HCT116 (cell line): ENCODE measurements around the gene UMPS. TPM values are rescaled to one million over a fixed set of nuclear protein-coding genes. Genes with fewer than 3 reads are reported as not detected.

Source experiments
- ATAC-seq: fragments of 200-7000 bp; cut with Tn5 transposase; 2 replicates; pipeline ENCODE4 v1.9.1; 2020; ENCODE audit warnings: mild to moderate bottlenecking, moderate library complexity
- BruUV-seq: library from RNA; stranded (reverse); fragments of 400-500 nt; replicated peaks from 2 replicates; lab custom pipeline; 2021; lab: Mats Ljungman, UMichigan
- CTCF ChIA-PET: fragments of 300-600 bp; sonication (Branson Sonifier 250); formaldehyde crosslinking; loops from one replicate; lab custom pipeline; 2021; ENCODE audit warnings: antibody characterized with exemption; lab: Charles Lee
- POLR2A ChIA-PET: fragments of 300-600, 350-600 bp; sonication (Branson Sonifier 250); formaldehyde crosslinking; loops from one replicate; lab custom pipeline; 2021; ENCODE audit warnings: antibody characterized with exemption; lab: Charles Lee
- RAD21 ChIA-PET, 2 experiments: fragments of 300-600 bp; sonication (Branson Sonifier 250); formaldehyde crosslinking; loops; one replicate each; lab custom pipeline; 2023; ENCODE audit warnings: low total read pairs in 2 of 2; ENCODE audit not compliant: uncharacterized antibody in 2 of 2, unreplicated experiment in 2 of 2, low non-redundant PET in 1 of 2; lab: Charles Lee
- DNase-seq: peaks from one replicate; pipeline ENCODE4 v3.0.0-alpha.2; 2010; ENCODE audit warnings: low read depth, low spot score
- H2AFZ ChIP-seq: fragments of 200-600 bp; shearing (Covaris generic), sonication (generic); 2 replicates; pipeline ENCODE4 v1.6.1; 2017; ENCODE audit warnings: low read depth, mixed run types, mixed read lengths, antibody characterized with exemption, low read length; ENCODE audit not compliant: poor library complexity, severe bottlenecking
- H3K27ac ChIP-seq: 2 replicates; pipeline ENCODE4 v1.5.1; 2012; ENCODE audit warnings: low read depth, low read length
- H3K27me3 ChIP-seq: fragments of 200-600 bp; sonication (generic); 2 replicates; pipeline ENCODE4 v1.6.1; 2016; ENCODE audit warnings: mixed run types, low read length, mixed read lengths; ENCODE audit not compliant: insufficient read depth
- H3K36me3 ChIP-seq, 2 experiments: fragments of 200-500 bp in 1 of 2; fragments of 200-600 bp in 1 of 2; sonication (Bioruptor generic) in 1 of 2; sonication (generic) in 1 of 2; 2 replicates each; pipeline versions ENCODE4 v1.5.1 to v1.6.1; 2014 to 2016; ENCODE audit warnings: low read length in 2 of 2, inconsistent platforms in 1 of 2, mixed read lengths in 1 of 2, mixed run types in 1 of 2; ENCODE audit not compliant: insufficient read depth in 2 of 2, control insufficient read depth in 1 of 2
- H3K4me1 ChIP-seq, 2 experiments: fragments of 200-600 bp in 1 of 2; sonication (generic) in 1 of 2; 2 replicates each; pipeline versions ENCODE4 v1.5.1 to v1.6.1; 2012 to 2017; ENCODE audit warnings: low read length in 2 of 2, inconsistent platforms in 1 of 2, mild to moderate bottlenecking in 1 of 2, mixed read lengths in 1 of 2, mixed run types in 1 of 2, moderate library complexity in 1 of 2; ENCODE audit not compliant: insufficient read depth in 2 of 2, control insufficient read depth in 1 of 2
- H3K4me2 ChIP-seq: fragments of 200-600 bp; sonication (generic); 2 replicates; pipeline ENCODE4 v1.6.1; 2017; ENCODE audit warnings: mixed run types, low read length, mixed read lengths
- H3K4me3 ChIP-seq, 2 experiments: fragments of 200-600 bp in 1 of 2; sonication (generic) in 1 of 2; replicated peaks in 1 of 2; 2 replicates each; pipeline ENCODE4 v1.5.1; 2011 to 2016; ENCODE audit warnings: low read length in 2 of 2, control low read depth in 1 of 2, low read depth in 1 of 2, mild to moderate bottlenecking in 1 of 2, mixed read lengths in 1 of 2, mixed run types in 1 of 2
- H3K79me2 ChIP-seq: fragments of 200-600 bp; sonication (generic); 2 replicates; pipeline ENCODE4 v1.6.1; 2017; ENCODE audit warnings: mild to moderate bottlenecking, mixed run types, low read length, moderate library complexity, mixed read lengths; ENCODE audit not compliant: insufficient read depth
- H3K9ac ChIP-seq: fragments of 200-600 bp; sonication (generic); 2 replicates; pipeline ENCODE4 v1.6.1; 2016; ENCODE audit warnings: low read length, mixed read lengths
- H3K9me2 ChIP-seq: fragments of 200-600 bp; sonication (generic), shearing (Covaris generic); 2 replicates; pipeline ENCODE4 v1.6.1; 2017; ENCODE audit warnings: mixed run types, mild to moderate bottlenecking, moderate library complexity; ENCODE audit not compliant: insufficient read depth
- H3K9me3 ChIP-seq, 2 experiments: fragments of 200-500 bp in 1 of 2; fragments of 200-600 bp in 1 of 2; sonication (Bioruptor generic) in 1 of 2; sonication (generic) in 1 of 2; 2 replicates each; pipeline ENCODE4 v1.6.1; 2014 to 2017; ENCODE audit warnings: low read length in 2 of 2, mixed read lengths in 2 of 2, inconsistent platforms in 1 of 2, low read depth in 1 of 2, mild to moderate bottlenecking in 1 of 2, mixed run types in 1 of 2, moderate library complexity in 1 of 2; ENCODE audit not compliant: control insufficient read depth in 1 of 2, insufficient read depth in 1 of 2
- H4K20me1 ChIP-seq: fragments of 200-600 bp; sonication (generic), shearing (Covaris generic); 2 replicates; pipeline ENCODE4 v1.6.1; 2017; ENCODE audit warnings: mixed run types, mild to moderate bottlenecking, moderate library complexity; ENCODE audit not compliant: insufficient read depth
- ATF3 ChIP-seq: IDR thresholded peaks from 2 replicates; pipeline ENCODE4 v1.6.1; 2012
- CBX3 ChIP-seq: IDR thresholded peaks from 2 replicates; pipeline ENCODE4 v1.6.1; 2012; ENCODE audit warnings: low read depth
- CEBPB ChIP-seq: IDR thresholded peaks from 2 replicates; pipeline ENCODE4 v1.6.1; 2012; ENCODE audit warnings: low read depth
- CTCF ChIP-seq, 3 experiments: fragments of 200-600 bp in 1 of 3; sonication (generic) in 1 of 3; IDR thresholded peaks in 2 of 3; conservative IDR thresholded peaks in 1 of 3; 2 replicates each; pipeline ENCODE4 v1.5.1; 2012 to 2017; ENCODE audit warnings: low read depth in 2 of 3, low read length in 2 of 3, antibody characterized with exemption in 1 of 3, borderline replicate concordance in 1 of 3, control low read depth in 1 of 3, mild to moderate bottlenecking in 1 of 3, mixed read lengths in 1 of 3, mixed run types in 1 of 3, moderate library complexity in 1 of 3; ENCODE audit not compliant: insufficient read depth in 1 of 3
- EGR1 ChIP-seq: IDR thresholded peaks from 2 replicates; pipeline ENCODE4 v1.6.1; 2012; ENCODE audit warnings: low read depth
- ELF1 ChIP-seq: IDR thresholded peaks from 2 replicates; pipeline ENCODE4 v1.6.1; 2012; ENCODE audit warnings: low read depth, borderline replicate concordance
- EZH2phosphoT487 ChIP-seq: fragments of 200-600 bp; IDR thresholded peaks from 2 replicates; pipeline ENCODE4 v1.6.1; 2018; ENCODE audit warnings: antibody characterized with exemption, borderline replicate concordance
- FOSL1 ChIP-seq: IDR thresholded peaks from 2 replicates; pipeline ENCODE4 v1.6.1; 2012; ENCODE audit warnings: low read depth
- JUND ChIP-seq: IDR thresholded peaks from 2 replicates; pipeline ENCODE4 v1.6.1; 2012
- MAX ChIP-seq: IDR thresholded peaks from 2 replicates; pipeline ENCODE4 v1.6.1; 2012
- POLR2A ChIP-seq: IDR thresholded peaks from 2 replicates; pipeline ENCODE4 v1.7.0; 2011; ENCODE audit warnings: borderline replicate concordance; ENCODE audit not compliant: insufficient read depth, insufficient read length; ENCODE audit errors: extremely low read depth
- POLR2AphosphoS5 ChIP-seq: IDR thresholded peaks from 2 replicates; pipeline ENCODE4 v1.6.1; 2011; ENCODE audit warnings: mild to moderate bottlenecking, low read depth, low read length, moderate library complexity
- RAD21 ChIP-seq: IDR thresholded peaks from 2 replicates; pipeline ENCODE4 v1.6.1; 2012; ENCODE audit warnings: low read depth, mild to moderate bottlenecking
- REST ChIP-seq: IDR thresholded peaks from 2 replicates; pipeline ENCODE4 v1.6.1; 2012; ENCODE audit warnings: low read depth
- SIN3A ChIP-seq: IDR thresholded peaks from 2 replicates; pipeline ENCODE4 v1.6.1; 2012; ENCODE audit warnings: low read depth
- SP1 ChIP-seq: IDR thresholded peaks from 2 replicates; pipeline ENCODE4 v1.6.1; 2012; ENCODE audit warnings: low read depth
- SRF ChIP-seq: IDR thresholded peaks from 2 replicates; pipeline ENCODE4 v1.6.1; 2012; ENCODE audit warnings: low read depth
- TCF7L2 ChIP-seq: IDR thresholded peaks from 2 replicates; pipeline ENCODE4 v1.7.0; 2011; ENCODE audit warnings: borderline replicate concordance, inconsistent platforms; ENCODE audit not compliant: insufficient read depth, insufficient read length; ENCODE audit errors: extremely low read depth
- ZBTB33 ChIP-seq: IDR thresholded peaks from 2 replicates; pipeline ENCODE4 v1.6.1; 2011; ENCODE audit warnings: mild to moderate bottlenecking, low read length, moderate library complexity; ENCODE audit not compliant: insufficient replicate concordance; ENCODE audit errors: extremely low read depth
- ZFX ChIP-seq: fragments of 450-650 bp; IDR thresholded peaks from 2 replicates; pipeline ENCODE4 v1.6.1; 2017
- intact Hi-C: fragments of 100-400 bp; cut with micrococcal nuclease; formaldehyde crosslinking; loops from 2 replicates; pipeline ENCODE4 v1.10.0; 2022
- total RNA-seq: library from RNA; stranded (reverse); gene quantifications from one replicate; pipeline ENCODE4 v1.2.1, GENCODE V29; 2021; ENCODE audit not compliant: unreplicated experiment

The UMPS gene
- total RNA-seq, 1 experiment from 2014 or later: 41.3 TPM

GRCh38 chr3:124763206-124763605 is 33.0 kb downstream of the UMPS start:
- POLR2A ChIA-PET: no interaction called here

More at GRCh38 chr3:124763206-124763605, 33.0 kb downstream of the UMPS start:
- no peaks in the 10 kb centered on the region for H4K20me1 ChIP-seq
- no TSS peak for BruUV-seq
- no peaks in the 10 kb centered on the region for H3K27me3 ChIP-seq
- no peak overlapping the region for H2AFZ ChIP-seq
- H3K9ac ChIP-seq: no peak overlapping the region
- no peak overlapping the region for H3K4me3 ChIP-seq
- DNase-seq (no peak), ATAC-seq (no peak)
- intact Hi-C loops: loop anchor here (5.0 to 10.0 kb wide), 3 partner anchors 198 to 819 kb away; no protein-coding TSS in a partner anchor
- H3K27ac ChIP-seq: no peak overlapping the region
- H3K36me3 ChIP-seq: peaks cover 0 to 3% of the 10 kb centered on the region in 2 experiments; a peak in 1 of 4 replicates
- ChIA-PET CTCF (interaction anchor here (2.7 to 4.4 kb wide), 2 partner anchors 138 kb away, joined by 10 to 101 read pairs; no protein-coding TSS in a partner anchor), RAD21 (no interaction called here)
- H3K79me2 ChIP-seq: no peaks in the 10 kb centered on the region
- TF ChIP-seq SRF (no peak), SIN3A (no peak), ZBTB33 (no peak), EGR1 (no peak), JUND (no peak), CEBPB (no peak), ATF3 (no peak), POLR2AphosphoS5 (no peak), ZFX (no peak), POLR2A (no peak), TCF7L2 (no peak), SP1 (no peak), MAX (no peak), REST (no peak), CTCF (IDR thresholded peaks at IDR 0.05 in 2 of 3, conservative IDR thresholded peaks at IDR 0.05 in 1 of 3; ENCODE audit: borderline replicate concordance in 1 of 3, insufficient read depth in 1 of 3, low read depth in 2 of 3, low read length in 2 of 3) (no peak), RAD21 (no peak), FOSL1 (no peak), CBX3 (no peak), EZH2phosphoT487 (no peak), ELF1 (no peak)
- H3K9me3 ChIP-seq: no peaks in the 10 kb centered on the region
- no peaks in the 10 kb centered on the region for H3K9me2 ChIP-seq
- H3K4me2 ChIP-seq: no peak overlapping the region
- H3K4me1 ChIP-seq: peaks cover 0 to 7% of the 10 kb centered on the region in 2 experiments; a peak in 1 of 4 replicates
